HG02610 (cell line): Measurements from ENCODE around the gene CDC73.
"Not testable (repeated sequence)": the region's sequence is repeated elsewhere in the genome, so short reads cannot be mapped to it uniquely, and the experiment has no call there.

Experiments used
- ATAC-seq: cut with Tn5 transposase; IDR thresholded peaks from one replicate; pipeline ENCODE4 v1.9.1; 2021; ENCODE audit warnings: mild to moderate bottlenecking, moderate library complexity; ENCODE audit not compliant: unreplicated experiment

Gene CDC73

GRCh38 chr1:193176113-193176512 lies 54.3 kb downstream of the CDC73 start:
- ATAC-seq = no peak

GRCh38 chr1:193176788-193177187 lies 55.0 kb downstream of the CDC73 start:
- no peak for ATAC-seq

DNA sequence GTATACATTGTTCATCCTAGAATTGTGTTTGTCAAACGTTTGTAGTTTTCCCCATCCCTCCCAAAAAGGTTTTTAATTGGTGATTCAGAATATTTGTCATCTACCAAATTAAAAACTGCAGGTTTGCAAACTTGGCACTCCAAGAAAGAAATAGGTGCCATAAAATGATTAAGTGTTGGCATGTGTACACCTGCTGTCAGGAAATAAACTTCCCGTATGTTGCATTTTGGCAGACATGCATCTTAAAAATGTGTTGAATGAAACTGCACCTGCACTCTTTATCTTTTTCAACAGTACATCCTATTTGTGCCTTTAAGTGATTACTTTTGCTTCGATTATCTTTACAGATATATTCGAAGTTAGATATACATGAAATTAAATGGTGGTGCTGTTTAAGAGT lies 57.3 kb downstream of the CDC73 start:
- ATAC-seq = no peak

DNA sequence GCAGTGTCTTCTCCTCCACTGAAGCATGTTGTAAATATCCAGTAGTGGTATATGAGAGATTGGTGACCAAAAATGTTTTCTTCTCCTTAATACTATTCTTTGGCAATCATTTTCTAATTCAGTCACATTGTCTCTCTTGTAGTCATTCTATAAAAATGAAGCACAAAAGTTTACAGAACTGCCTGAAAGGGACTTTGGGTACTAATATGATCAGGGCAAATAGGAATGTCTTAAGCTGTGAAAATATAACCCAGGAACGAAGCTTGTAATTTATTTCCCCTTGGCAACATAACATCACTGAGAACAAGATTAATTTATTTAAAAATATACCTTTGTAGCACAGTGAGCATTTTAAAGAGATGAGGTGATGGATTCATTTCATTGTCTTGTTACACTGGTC lies 59.7 kb downstream of the CDC73 start:
- no peak for ATAC-seq

- no peak for ATAC-seq
These were observed 60.2 kb downstream of the CDC73 start for GRCh38 chr1:193181985-193182384.

DNA sequence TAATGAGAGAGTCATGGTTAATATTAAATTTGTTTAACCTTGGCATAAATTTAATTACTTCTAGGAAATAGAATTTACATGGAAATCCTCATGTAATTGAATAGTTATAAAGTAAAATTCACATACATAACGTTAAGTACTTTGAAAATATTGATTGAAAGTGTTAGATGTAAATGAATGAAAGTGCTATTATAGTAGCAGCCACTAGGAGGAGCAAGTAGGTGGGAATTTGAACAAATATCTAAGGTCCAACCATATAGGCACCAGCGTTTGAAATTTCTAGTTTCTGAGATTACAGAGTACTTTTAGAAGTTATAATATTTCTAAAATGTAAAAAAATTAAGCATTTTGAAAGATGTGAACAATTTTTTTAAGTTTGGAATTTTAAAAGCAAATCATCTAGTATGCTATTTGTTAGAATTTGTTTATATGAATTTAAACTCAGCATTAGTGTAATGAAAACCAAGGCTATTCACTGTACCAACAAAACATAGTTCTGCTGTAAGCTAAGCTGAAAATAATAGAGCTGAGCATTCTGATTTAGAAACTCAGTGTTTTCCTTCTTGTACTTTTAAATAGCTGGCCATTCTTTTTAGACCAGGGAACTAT lies 61.3 kb downstream of the CDC73 start:
- peak; percentile 43 for ATAC-seq

DNA sequence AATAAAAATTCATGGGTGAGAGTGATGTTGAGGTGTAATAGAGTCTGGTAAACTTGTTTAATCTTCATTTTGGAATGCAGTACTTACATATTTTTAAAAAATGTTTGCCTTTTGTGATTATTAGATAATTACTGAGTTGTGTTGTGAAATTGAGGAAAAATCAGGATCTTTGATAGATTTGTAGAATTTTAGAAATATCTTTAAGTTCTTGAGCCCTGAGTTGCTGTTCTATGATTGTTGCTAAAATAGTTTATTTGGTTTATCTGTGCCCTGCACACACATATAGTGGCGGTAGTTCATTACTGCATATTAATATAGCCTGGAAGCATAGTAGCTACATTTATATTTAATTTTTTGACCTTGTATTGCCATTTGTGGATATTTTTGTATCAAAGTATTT lies 62.9 kb downstream of the CDC73 start:
- no peak for ATAC-seq

DNA sequence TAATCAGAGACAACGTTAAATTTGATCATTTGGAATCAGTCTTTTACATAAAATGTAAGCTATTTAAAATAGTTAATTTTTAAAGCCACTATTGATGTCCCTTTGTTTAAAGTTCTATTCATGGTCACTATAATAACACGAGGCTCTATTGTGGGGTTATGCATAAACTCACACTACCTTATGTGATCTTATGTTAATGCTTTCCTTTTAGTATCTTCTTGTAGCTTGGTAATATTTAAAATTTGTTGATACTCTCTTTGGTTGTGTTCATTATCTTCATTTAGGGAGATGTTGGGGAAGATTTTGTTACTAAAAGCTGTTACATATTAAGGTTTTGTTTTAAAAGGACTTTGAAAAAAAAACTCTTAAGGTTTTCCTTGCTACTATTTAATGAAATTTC lies 63.4 kb downstream of the CDC73 start:
- ATAC-seq = no peak

- peak; percentile 55 for ATAC-seq
These were observed 64.3 kb downstream of the CDC73 start, which contains the start of gene B3GALT2 for GRCh38 chr1:193185901-193186731. Gene B3GALT2, minus strand, starts transcription at chr1:193186613. Its CDS starts 5,051 bp downstream, at chr1:193181562.

DNA sequence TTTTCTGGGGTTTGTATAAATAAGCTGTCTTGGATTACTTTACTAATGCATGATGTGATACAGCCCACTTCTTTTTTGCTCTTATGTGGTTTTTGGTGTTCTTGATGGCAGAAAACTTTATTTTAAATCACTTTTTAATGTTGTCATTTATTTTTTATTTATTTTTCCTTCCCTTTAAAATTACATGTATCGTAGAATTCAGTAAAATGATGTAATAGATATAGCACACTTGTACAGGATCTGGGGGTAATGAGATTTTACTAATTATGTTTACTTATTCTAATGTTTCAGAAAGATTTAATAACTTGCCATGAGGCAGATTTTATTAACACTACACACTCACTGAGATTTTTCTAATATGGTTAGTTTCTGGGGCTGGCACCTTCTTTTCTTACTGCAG lies 65.3 kb downstream of the CDC73 start:
- ATAC-seq = no peak

DNA sequence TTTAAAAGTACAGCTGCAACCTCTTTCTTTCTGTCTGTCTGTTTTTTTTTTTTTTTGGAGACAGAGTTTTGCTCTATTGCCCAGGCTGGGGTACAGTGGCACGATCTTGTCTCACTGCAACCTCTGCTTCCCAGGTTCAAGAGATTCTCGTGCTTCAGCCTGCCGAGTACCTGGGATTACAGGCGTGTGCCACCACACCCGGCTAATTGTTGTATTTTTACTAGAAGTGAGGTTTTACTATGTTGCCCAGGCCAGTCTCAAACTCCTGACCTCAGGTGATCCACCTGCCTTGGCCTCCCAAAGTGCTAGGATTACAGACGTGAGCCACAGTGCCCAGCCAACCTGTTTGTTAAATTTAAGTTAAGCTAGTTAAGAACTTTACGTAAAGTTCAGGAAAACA lies 67.1 kb downstream of the CDC73 start:
- ATAC-seq = not testable (repeated sequence)

- ATAC-seq = no peak
These were observed 67.7 kb downstream of the CDC73 start for GRCh38 chr1:193189442-193190095.

DNA sequence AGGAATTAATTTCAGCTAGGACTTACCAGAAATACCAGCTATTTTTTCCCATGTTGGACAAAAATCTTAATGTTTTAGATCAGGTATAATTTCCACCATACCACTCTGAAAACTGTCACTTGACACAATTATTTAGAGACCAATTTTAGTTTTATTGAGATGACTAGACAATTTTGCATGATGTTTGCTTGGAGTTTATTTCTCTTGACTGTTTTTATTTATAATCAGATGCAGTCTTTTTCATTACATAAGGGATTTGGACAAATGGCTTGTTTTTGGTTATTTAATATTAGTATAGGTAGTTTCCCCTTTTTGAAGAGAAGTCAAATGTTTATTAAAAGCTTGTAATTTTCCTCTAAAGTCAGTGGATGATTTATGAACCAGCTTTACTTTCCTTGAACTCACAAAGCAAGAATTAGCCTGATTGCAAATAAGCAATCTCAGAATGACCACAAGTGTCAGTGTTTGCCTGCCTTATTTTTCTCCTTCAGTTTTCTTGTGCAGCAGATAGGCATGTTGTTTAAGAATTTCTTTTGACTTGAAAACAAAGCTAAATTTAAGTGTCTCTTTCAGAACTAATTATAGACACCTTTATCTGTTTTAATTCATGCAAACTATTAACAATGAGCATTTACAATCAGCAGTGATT lies 68.4 kb downstream of the CDC73 start:
- ATAC-seq = no peak

- ATAC-seq = no peak
These were observed 70.8 kb downstream of the CDC73 start for GRCh38 chr1:193192586-193192985.

- ATAC-seq = no peak
These were observed 78.1 kb downstream of the CDC73 start for GRCh38 chr1:193199940-193200339.

- no peak for ATAC-seq
These were observed 79.2 kb downstream of the CDC73 start for GRCh38 chr1:193201021-193201420.

DNA sequence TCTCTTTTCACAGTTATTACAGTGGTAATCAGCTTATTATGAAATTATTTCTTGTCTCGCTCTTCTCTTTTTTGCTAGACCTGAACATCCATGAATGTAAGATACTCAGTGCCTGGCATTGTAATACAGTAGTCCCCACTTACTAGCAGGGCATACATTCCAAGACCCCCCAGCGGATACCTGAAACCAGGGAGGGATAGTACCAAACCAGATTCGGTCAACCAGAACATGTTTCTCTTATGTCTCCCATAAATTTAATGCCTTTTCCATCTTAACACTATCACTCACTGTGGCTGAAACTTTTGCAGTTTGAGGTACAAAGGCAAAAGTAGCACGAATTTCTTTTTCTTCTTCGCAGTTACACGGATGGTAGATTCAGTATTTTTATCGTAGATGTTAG lies 89.2 kb downstream of the CDC73 start:
- ATAC-seq = no peak

DNA sequence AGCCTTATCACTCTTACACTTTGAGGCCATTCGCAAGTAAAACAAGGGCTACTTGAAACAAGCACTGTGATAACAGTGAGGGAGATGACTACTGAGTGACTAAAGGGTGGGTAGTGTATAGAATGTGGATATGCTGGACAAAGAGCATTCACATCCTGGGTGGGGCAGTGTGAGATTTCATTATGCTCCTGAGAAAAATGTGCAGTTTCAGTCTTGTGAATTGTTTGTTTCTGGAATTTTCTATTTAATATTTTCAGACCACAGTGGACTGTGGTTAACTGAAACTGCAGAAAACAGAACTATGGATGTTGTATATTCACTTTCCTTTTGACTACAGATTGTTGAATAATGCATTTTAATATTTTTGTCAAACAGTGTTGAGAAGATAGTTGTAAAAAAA lies 89.7 kb downstream of the CDC73 start:
- ATAC-seq = peak; percentile 85

DNA sequence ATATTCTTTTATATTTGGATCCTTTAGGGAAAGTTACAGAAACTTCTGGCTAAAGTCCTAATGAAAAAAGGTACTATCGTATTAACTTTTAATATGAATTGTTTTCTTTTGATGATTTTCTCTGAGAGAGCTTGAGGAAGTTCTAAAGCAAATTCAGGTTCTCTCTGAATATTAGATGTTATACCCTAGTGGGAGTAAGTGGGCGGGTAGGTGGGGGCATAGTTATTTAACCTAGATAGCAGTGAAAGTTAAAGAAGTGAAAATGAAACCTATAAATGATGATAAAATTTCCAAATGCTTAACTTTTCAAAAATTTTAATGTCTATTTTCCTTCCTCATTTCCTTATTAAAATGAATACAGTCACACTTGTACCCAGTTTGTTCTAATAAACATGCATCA lies 90.8 kb downstream of the CDC73 start:
- ATAC-seq = no peak

- no peak for ATAC-seq
These were observed 92.2 kb downstream of the CDC73 start for GRCh38 chr1:193213998-193214397.

DNA sequence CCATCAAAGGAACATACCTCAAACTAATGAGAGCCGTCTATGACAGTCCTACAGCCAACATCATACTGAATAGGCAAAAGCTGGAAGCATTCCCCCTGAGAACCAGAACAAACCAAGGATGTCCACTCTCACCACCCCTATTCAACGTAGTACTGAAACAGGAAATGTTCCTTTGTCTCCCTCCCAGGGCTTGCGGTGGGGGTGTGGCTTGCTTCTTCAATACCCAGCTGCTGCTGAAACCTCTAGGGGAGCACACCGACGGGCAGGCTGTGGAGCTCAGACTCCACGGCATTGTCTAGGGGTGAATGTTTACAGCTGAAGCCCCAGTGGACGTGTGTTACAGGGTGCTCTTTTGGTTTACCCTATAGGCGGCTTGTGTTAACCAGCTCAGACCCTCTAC lies 95.1 kb downstream of the CDC73 start:
- no peak for ATAC-seq
